Activated naive CD4-positive, alpha-beta T cell treated with anti-CD3 and anti-CD28 coated beads, Interleukin-2, amount 50 U/mL, for 72 hours (primary cell): ENCODE results near the gene SLC45A1. TPM values are rescaled to one million over a fixed set of nuclear protein-coding genes. Genes with fewer than 3 reads are reported as not detected.
A peak's percentile ranks its signal among the peaks of the same experiment; 100 is the strongest.
"Not testable (repeated sequence)": the region's sequence is repeated elsewhere in the genome, so short reads cannot be mapped to it uniquely, and the experiment has no call there.

Experiments
- ATAC-seq, 2 donors: fragments of 150-1000 bp; cut with Tn5 transposase; 2 replicates each; pipeline ENCODE4 v1.10.0; 2021; ENCODE audit warnings: mild to moderate bottlenecking in 2 of 2, moderate library complexity in 2 of 2
- DNase-seq, 2 donors: peaks; one replicate each; pipeline ENCODE4 v3.0.0; 2021 to 2022; ENCODE audit warnings: low spot score in 2 of 2
- H3K27ac Mint-ChIP-seq, 2 donors: one replicate each; pipeline ENCODE4 v1.8.0; 2022; ENCODE audit warnings: mild to moderate bottlenecking in 2 of 2, mixed read lengths in 2 of 2
- H3K36me3 Mint-ChIP-seq, 2 donors: one replicate each; pipeline ENCODE4 v1.8.0; 2022; ENCODE audit warnings: mixed read lengths in 2 of 2
- H3K9me3 Mint-ChIP-seq, 2 donors: one replicate each; pipeline ENCODE4 v1.8.0; 2022; ENCODE audit warnings: mixed read lengths in 2 of 2
- total RNA-seq, 2 donors: library from RNA; stranded (reverse); gene quantifications; one replicate each; pipeline ENCODE4 v1.2.3, GENCODE V29; 2022

Gene SLC45A1
- total RNA-seq, 2 donors from 2014 or later = 0.20 to 0.43 TPM

- DNase-seq (no peak), ATAC-seq (no peak)
- H3K9me3 Mint-ChIP-seq = no peaks in the 10 kb centered on the region
- peaks cover 0 to 4% of the 10 kb centered on the region in 2 donors for H3K36me3 Mint-ChIP-seq
- H3K27ac Mint-ChIP-seq = peak overlapping the region in 1 of 2 donors; percentile 64
These were observed 49.8 kb downstream of the SLC45A1 start for GRCh38 chr1:8367571-8368194.

- ATAC-seq = no peak
- Mint-ChIP-seq H3K9me3 (no peaks in the 10 kb centered on the region), H3K27ac (no peak overlapping the region), H3K36me3 (peaks cover 0 to 4% of the 10 kb centered on the region in 2 donors)
- no peak for DNase-seq
These were observed 51.2 kb downstream of the SLC45A1 start for GRCh38 chr1:8368956-8369639.

- H3K9me3 Mint-ChIP-seq = no peaks in the 10 kb centered on the region
- H3K27ac Mint-ChIP-seq = peak overlapping the region in 1 of 2 donors; percentile 48
- ATAC-seq (no peak), DNase-seq (no peak)
- peaks cover 0 to 4% of the 10 kb centered on the region in 2 donors for H3K36me3 Mint-ChIP-seq
These were observed 52.4 kb downstream of the SLC45A1 start for GRCh38 chr1:8370046-8370881.

- DNase-seq (no peak), ATAC-seq (no peak)
- H3K9me3 Mint-ChIP-seq = no peaks in the 10 kb centered on the region
- peaks cover 0 to 4% of the 10 kb centered on the region in 2 donors for H3K36me3 Mint-ChIP-seq
- H3K27ac Mint-ChIP-seq = no peak overlapping the region
These were observed 53.0 kb downstream of the SLC45A1 start for GRCh38 chr1:8370905-8371315.

- ATAC-seq = no peak
- DNase-seq = no peak
- H3K36me3 Mint-ChIP-seq = no peaks in the 10 kb centered on the region
- H3K27ac Mint-ChIP-seq = peak overlapping the region; percentile 15 to 79
- H3K9me3 Mint-ChIP-seq = no peaks in the 10 kb centered on the region
These were observed 53.6 kb downstream of the SLC45A1 start for GRCh38 chr1:8371372-8371991.

GRCh38 chr1:8373125-8373524 is 55.2 kb downstream of the SLC45A1 start:
- no peak for ATAC-seq
- peaks cover 0 to 7% of the 10 kb centered on the region in 2 donors for H3K36me3 Mint-ChIP-seq
- no peak overlapping the region for H3K27ac Mint-ChIP-seq
- no peaks in the 10 kb centered on the region for H3K9me3 Mint-ChIP-seq
- no peak for DNase-seq

- no peaks in the 10 kb centered on the region for H3K9me3 Mint-ChIP-seq
- ATAC-seq (no peak), DNase-seq (no peak)
- peak overlapping the region in 1 of 2 donors; percentile 22 for H3K27ac Mint-ChIP-seq
- peaks cover 0 to 12% of the 10 kb centered on the region in 2 donors for H3K36me3 Mint-ChIP-seq
These were observed 55.8 kb downstream of the SLC45A1 start for GRCh38 chr1:8373581-8374241.

GRCh38 chr1:8374356-8374755 is 56.4 kb downstream of the SLC45A1 start:
- Mint-ChIP-seq H3K36me3 (peaks cover 0 to 17% of the 10 kb centered on the region in 2 donors), H3K9me3 (no peaks in the 10 kb centered on the region), H3K27ac (peak overlapping the region; percentile 15 to 22)
- DNase-seq (no peak), ATAC-seq (no peak)

- peak in 1 of 2 donors; percentile 29 for ATAC-seq
These were observed 56.9 kb downstream of the SLC45A1 start for GRCh38 chr1:8374812-8375211.

GRCh38 chr1:8376358-8376840 is 58.5 kb downstream of the SLC45A1 start:
- Mint-ChIP-seq H3K27ac (peak overlapping the region; percentile 50 to 78), H3K36me3 (peaks cover 0 to 17% of the 10 kb centered on the region in 2 donors), H3K9me3 (no peaks in the 10 kb centered on the region)
- DNase-seq (no peak), ATAC-seq (no peak)

More at GRCh38 chr1:8374812-8375211, 56.9 kb downstream of the SLC45A1 start:
- DNase-seq = no peak
- peak overlapping the region in 1 of 2 donors; percentile 15 for H3K27ac Mint-ChIP-seq
- H3K36me3 Mint-ChIP-seq = peaks cover 0 to 17% of the 10 kb centered on the region in 2 donors
- no peaks in the 10 kb centered on the region for H3K9me3 Mint-ChIP-seq

GRCh38 chr1:8377271-8377981 is 59.5 kb downstream of the SLC45A1 start:
- peaks cover 0 to 17% of the 10 kb centered on the region in 2 donors for H3K36me3 Mint-ChIP-seq
- no peak for ATAC-seq
- no peak for DNase-seq
- no peaks in the 10 kb centered on the region for H3K9me3 Mint-ChIP-seq
- peak overlapping the region in 1 of 2 donors; percentile 88 for H3K27ac Mint-ChIP-seq

GRCh38 chr1:8378178-8378577 is 60.3 kb downstream of the SLC45A1 start:
- peak overlapping the region; percentile 73 to 82 for H3K27ac Mint-ChIP-seq
- peaks cover 0 to 21% of the 10 kb centered on the region in 2 donors for H3K36me3 Mint-ChIP-seq
- H3K9me3 Mint-ChIP-seq = no peaks in the 10 kb centered on the region
- ATAC-seq = no peak
- DNase-seq = no peak

- H3K9me3 Mint-ChIP-seq = no peaks in the 10 kb centered on the region
- H3K36me3 Mint-ChIP-seq = peaks cover 0 to 22% of the 10 kb centered on the region in 2 donors
- H3K27ac Mint-ChIP-seq = peak overlapping the region; percentile 60 to 73
- ATAC-seq (no peak), DNase-seq (no peak)
These were observed 61.1 kb downstream of the SLC45A1 start for GRCh38 chr1:8378981-8379470.

GRCh38 chr1:8379513-8380186 is 61.7 kb downstream of the SLC45A1 start:
- H3K36me3 Mint-ChIP-seq = peaks cover 0 to 22% of the 10 kb centered on the region in 2 donors
- peak in 1 of 2 donors; percentile 7 for ATAC-seq

GRCh38 chr1:8380310-8380709 is 62.4 kb downstream of the SLC45A1 start:
- H3K9me3 Mint-ChIP-seq = not testable (repeated sequence)

More at GRCh38 chr1:8379513-8380186, 61.7 kb downstream of the SLC45A1 start:
- no peaks in the 10 kb centered on the region for H3K9me3 Mint-ChIP-seq
- no peak for DNase-seq
- H3K27ac Mint-ChIP-seq = peak overlapping the region; percentile 9 to 73

More at GRCh38 chr1:8380310-8380709, 62.4 kb downstream of the SLC45A1 start:
- peak overlapping the region in 1 of 2 donors; percentile 29 for H3K27ac Mint-ChIP-seq
- not testable (repeated sequence) for ATAC-seq, DNase-seq
- H3K36me3 Mint-ChIP-seq = peaks cover 0 to 22% of the 10 kb centered on the region in 2 donors
